DOHH2 (cell line): ENCODE results near the gene SBK3.

Experiments used
- H3F3A ChIP-seq: fragments of 200-600 bp; sonication (generic), shearing (Covaris generic); 2 replicates; pipeline ENCODE4 v1.6.0; 2016; ENCODE audit warnings: antibody characterized with exemption, mild to moderate bottlenecking; ENCODE audit not compliant: control insufficient read depth, insufficient read depth
- H3K27ac ChIP-seq: fragments of 200-600 bp; sonication (generic); 2 replicates; pipeline ENCODE4 v1.5.1; 2014; ENCODE audit warnings: low read depth, mild to moderate bottlenecking, low read length, moderate library complexity
- H3K27me3 ChIP-seq: fragments of 200-600 bp; sonication (generic); 2 replicates; pipeline ENCODE4 v1.6.1; 2014; ENCODE audit warnings: mild to moderate bottlenecking, low read length, mixed read lengths; ENCODE audit not compliant: control insufficient read depth
- H3K36me3 ChIP-seq: fragments of 200-600 bp; sonication (generic); 2 replicates; pipeline ENCODE4 v1.6.1; 2014; ENCODE audit warnings: mild to moderate bottlenecking, low read length, moderate library complexity, mixed read lengths; ENCODE audit not compliant: control insufficient read depth
- H3K4me1 ChIP-seq: fragments of 200-600 bp; sonication (generic); 2 replicates; pipeline ENCODE4 v1.6.1; 2014; ENCODE audit warnings: mild to moderate bottlenecking, low read length, mixed read lengths; ENCODE audit not compliant: control insufficient read depth
- H3K4me2 ChIP-seq: fragments of 200-600 bp; sonication (generic); 2 replicates; pipeline ENCODE4 v1.6.0; 2014; ENCODE audit warnings: mild to moderate bottlenecking, low read length, moderate library complexity
- H3K4me3 ChIP-seq: fragments of 200-600 bp; sonication (generic); 2 replicates; pipeline ENCODE4 v1.5.1; 2014; ENCODE audit warnings: mild to moderate bottlenecking, low read length, mixed read lengths
- H3K79me2 ChIP-seq: fragments of 200-600 bp; sonication (generic); 2 replicates; pipeline ENCODE4 v1.6.1; 2014; ENCODE audit warnings: mild to moderate bottlenecking, low read length, mixed read lengths; ENCODE audit not compliant: control insufficient read depth
- H3K9me2 ChIP-seq: fragments of 200-600 bp; sonication (generic); replicated peaks from 2 replicates; pipeline ENCODE4 v1.6.1; 2014; ENCODE audit warnings: mild to moderate bottlenecking, low read length, mixed read lengths; ENCODE audit not compliant: control insufficient read depth
- H3K9me3 ChIP-seq: fragments of 200-600 bp; sonication (generic); 2 replicates; pipeline ENCODE4 v1.6.1; 2014; ENCODE audit warnings: antibody characterized with exemption, low read length, mixed read lengths; ENCODE audit not compliant: control insufficient read depth, insufficient read depth
- H4K20me1 ChIP-seq: fragments of 200-600 bp; sonication (generic); 2 replicates; pipeline ENCODE4 v1.6.0; 2014; ENCODE audit warnings: low read depth, mild to moderate bottlenecking, antibody characterized with exemption, low read length, moderate library complexity; ENCODE audit not compliant: control insufficient read depth, insufficient read depth
- CTCF ChIP-seq: fragments of 200-600 bp; sonication (generic); IDR thresholded peaks from one replicate; pipeline ENCODE4 v1.5.1; 2014; ENCODE audit warnings: antibody characterized with exemption, mild to moderate bottlenecking, low read depth, low read length; ENCODE audit not compliant: poor library complexity, severe bottlenecking
- EZH2phosphoT487 ChIP-seq: fragments of 200-600 bp; sonication (generic); IDR thresholded peaks from 2 replicates; pipeline ENCODE4 v1.6.1; 2017; ENCODE audit warnings: borderline replicate concordance, mild to moderate bottlenecking, antibody characterized with exemption, low read length, moderate library complexity, mixed read lengths

Gene SBK3

DNA sequence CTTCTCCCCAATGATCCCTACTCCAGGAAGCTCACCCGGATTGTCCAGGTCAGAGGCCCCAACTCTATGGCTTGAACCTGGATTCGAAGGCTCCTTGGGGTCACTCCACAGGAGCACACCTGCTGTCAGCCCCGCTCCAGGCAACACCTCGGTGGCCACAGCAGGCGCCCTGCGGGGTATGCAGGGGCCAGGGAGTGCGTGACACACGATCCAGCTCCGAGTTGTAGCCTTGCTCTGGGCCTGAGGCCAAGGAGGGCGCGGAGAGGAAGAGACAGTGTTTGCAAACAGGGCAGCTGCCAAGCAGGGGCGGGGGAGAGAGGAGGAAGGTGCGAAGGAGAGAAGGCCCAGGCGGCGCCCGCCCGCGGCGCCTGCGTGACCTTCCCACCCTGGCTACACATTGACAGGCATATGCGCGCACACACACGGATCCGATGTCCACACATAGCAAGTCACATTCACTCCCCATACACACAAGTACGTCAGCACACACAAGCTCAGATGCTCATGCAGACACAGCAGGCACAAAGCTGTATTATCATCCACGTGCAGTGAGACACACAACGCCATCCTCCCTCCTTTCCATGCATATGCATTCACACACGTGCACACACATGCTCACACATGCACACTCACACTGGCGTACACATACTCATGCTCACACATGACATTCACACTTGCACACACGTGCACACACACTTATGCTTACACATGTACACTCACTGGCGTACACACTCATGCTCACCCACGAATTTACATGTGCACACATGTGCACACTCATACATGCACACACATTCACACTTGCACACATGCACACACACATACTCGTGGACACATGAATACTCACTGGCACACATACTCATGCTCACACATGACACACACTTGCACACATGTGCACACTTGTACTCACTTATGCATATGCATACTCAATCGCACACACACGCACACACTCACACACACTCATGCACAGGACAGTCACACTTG is 18.8 kb downstream of the SBK3 start:
- Histone ChIP-seq H3K36me3 (no peaks in the 10 kb centered on the region), H3K4me1 (no peaks in the 10 kb centered on the region), H3K9me3 (peaks cover 16% of the 10 kb centered on the region; the same call in 1 of the 2 replicates), H3K27ac (no peak overlapping the region), H3F3A (peaks cover 6% of the 10 kb centered on the region), H3K4me3 (no peak overlapping the region), H3K9me2 (no peaks in the 10 kb centered on the region), H4K20me1 (no peaks in the 10 kb centered on the region), H3K4me2 (no peak overlapping the region), H3K79me2 (no peaks in the 10 kb centered on the region), H3K27me3 (no peaks in the 10 kb centered on the region)
- TF ChIP-seq CTCF (no peak), EZH2phosphoT487 (no peak)

- Histone ChIP-seq H3K9me3 (peaks cover 16% of the 10 kb centered on the region; the same call in 1 of the 2 replicates), H3K36me3 (no peaks in the 10 kb centered on the region), H3K4me1 (no peaks in the 10 kb centered on the region), H3K27me3 (no peaks in the 10 kb centered on the region), H4K20me1 (no peaks in the 10 kb centered on the region), H3F3A (peaks cover 6% of the 10 kb centered on the region), H3K4me3 (no peak overlapping the region), H3K79me2 (no peaks in the 10 kb centered on the region), H3K27ac (no peak overlapping the region), H3K9me2 (no peaks in the 10 kb centered on the region), H3K4me2 (no peak overlapping the region)
- TF ChIP-seq EZH2phosphoT487 = no peak
- TF ChIP-seq CTCF = no peak
Observed at GRCh38 chr19:55525289-55526101, 19.8 kb downstream of the SBK3 start.

DNA sequence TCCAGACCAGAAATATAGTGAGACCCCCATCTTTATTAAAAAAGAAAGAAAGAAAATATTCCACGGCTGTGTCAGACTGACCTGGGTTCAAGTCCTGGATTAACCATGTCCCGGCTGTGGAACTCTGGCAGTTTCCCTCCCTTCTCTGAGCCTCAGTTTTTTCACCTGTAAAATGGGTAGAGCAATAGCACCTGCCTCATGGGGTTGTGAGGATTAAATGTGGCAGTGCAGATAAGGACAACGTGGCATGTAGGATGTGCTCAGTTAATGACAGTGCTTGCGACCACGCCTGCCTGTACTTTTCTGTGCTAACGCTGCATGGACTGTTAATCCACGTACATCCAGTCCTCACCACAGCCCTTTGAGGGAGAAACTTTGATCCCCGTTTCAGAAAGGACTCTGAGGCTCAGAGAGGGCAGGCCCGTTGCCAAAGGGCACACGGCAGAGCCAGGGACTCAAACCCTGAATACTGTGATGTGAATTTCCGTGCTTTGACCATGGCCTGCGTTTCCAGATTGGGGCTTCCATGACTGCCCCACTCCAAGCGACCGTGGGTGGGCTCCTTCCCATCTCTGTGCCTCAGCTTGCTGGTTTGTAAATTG is 24.6 kb downstream of the SBK3 start:
- Histone ChIP-seq H3F3A (no peaks in the 10 kb centered on the region), H3K4me2 (no peak overlapping the region), H3K36me3 (no peaks in the 10 kb centered on the region), H3K27ac (no peak overlapping the region), H4K20me1 (no peaks in the 10 kb centered on the region), H3K4me1 (peaks cover 11% of the 10 kb centered on the region), H3K27me3 (no peaks in the 10 kb centered on the region), H3K9me3 (no peaks in the 10 kb centered on the region), H3K4me3 (no peak overlapping the region), H3K79me2 (no peaks in the 10 kb centered on the region), H3K9me2 (no peaks in the 10 kb centered on the region)
- TF ChIP-seq EZH2phosphoT487 = no peak
- no peak for TF ChIP-seq CTCF
